Peyer's patch (tissue), 4 donors: ENCODE data around the gene BCL11A. TPM values are rescaled to one million over a fixed set of nuclear protein-coding genes. Genes with fewer than 3 reads are reported as not detected.

Experiments
- DNase-seq, 3 donors: peaks; one replicate each; pipeline ENCODE4 v3.0.0-alpha.2; 2017 to 2019
- H3K27ac ChIP-seq, 4 donors: fragments of 200-600 bp; sonication (generic); one replicate each; pipeline ENCODE4 v1.5.1; 2016 to 2019
- H3K27me3 ChIP-seq, 2 donors: fragments of 200-600 bp; sonication (generic); one replicate each; pipeline ENCODE4 v1.5.1; 2019
- H3K36me3 ChIP-seq, 3 donors: fragments of 200-600 bp; sonication (generic); one replicate each; pipeline ENCODE4 v1.5.1; 2016 to 2019
- H3K4me1 ChIP-seq, 4 donors: fragments of 200-600 bp; sonication (generic); one replicate each; pipeline ENCODE4 v1.5.1; 2016 to 2019
- H3K4me3 ChIP-seq, 4 donors: fragments of 200-600 bp; sonication (generic); 1 replicate in 3 of 4; 2 replicates in 1 of 4; pipeline ENCODE4 v1.5.1; 2016 to 2019; ENCODE audit warnings: mild to moderate bottlenecking in 1 of 4
- H3K9me3 ChIP-seq, 4 donors: fragments of 200-600 bp; sonication (generic); one replicate each; pipeline ENCODE4 v1.5.1; 2016 to 2019; ENCODE audit warnings: mild to moderate bottlenecking in 1 of 4
- POLR2A ChIP-seq, 2 donors: fragments of 450-650 bp; IDR thresholded peaks; one replicate each; pipeline ENCODE4 v1.5.1; 2017; ENCODE audit warnings: antibody characterized with exemption in 2 of 2, mild to moderate bottlenecking in 2 of 2, moderate library complexity in 2 of 2
- total RNA-seq, 4 donors: library from RNA; depleted of rRNA; stranded (reverse); fragments of >200 nt; gene quantifications; one replicate each; pipeline ENCODE4 v1.1.0, GENCODE V29; 2016
- TF ChIP-seq, protein P1 (sequence below), 6 experiments: fragments of 450-650 bp in 4 of 6; fragments of 200-600 bp in 2 of 6; sonication (generic) in 1 of 6; IDR thresholded peaks; one replicate each; pipeline ENCODE4 v1.5.1; 2017 to 2019; ENCODE audit warnings: antibody characterized with exemption in 6 of 6, mild to moderate bottlenecking in 3 of 6, moderate library complexity in 1 of 6

Gene BCL11A
- total RNA-seq, 4 donors from 2014 or later = 35.4 to 94.9 (median 68.8) TPM

DNA sequence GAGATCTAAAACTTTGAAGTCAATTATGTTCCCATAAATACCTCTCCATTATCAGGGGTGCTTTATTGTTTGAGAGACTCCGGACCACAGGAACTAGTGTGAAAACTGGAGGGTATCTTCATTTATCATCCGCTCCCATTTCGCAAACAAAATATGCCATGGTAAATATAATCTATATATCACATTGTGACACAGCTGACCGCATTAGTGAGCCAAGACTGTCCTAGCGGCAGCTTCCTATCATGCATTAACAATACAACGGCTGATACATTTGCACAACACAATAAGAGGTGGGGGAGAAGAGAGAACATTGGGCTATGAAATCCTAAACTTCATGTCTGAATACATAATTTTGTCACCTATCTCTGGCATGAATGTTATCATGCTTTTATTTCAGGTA is 29.5 kb downstream of the BCL11A start:
- H3K27me3 ChIP-seq = no peaks in the 10 kb centered on the region
- no peak overlapping the region for H3K27ac ChIP-seq
- peaks cover 0 to 13% (median 0%) of the 10 kb centered on the region in 4 donors for H3K4me1 ChIP-seq
- no peak overlapping the region for H3K4me3 ChIP-seq
- H3K36me3 ChIP-seq = no peaks in the 10 kb centered on the region
- no peak for TF ChIP-seq POLR2A (IDR thresholded peaks at IDR 0.05)
- TF ChIP-seq, protein P1, sequence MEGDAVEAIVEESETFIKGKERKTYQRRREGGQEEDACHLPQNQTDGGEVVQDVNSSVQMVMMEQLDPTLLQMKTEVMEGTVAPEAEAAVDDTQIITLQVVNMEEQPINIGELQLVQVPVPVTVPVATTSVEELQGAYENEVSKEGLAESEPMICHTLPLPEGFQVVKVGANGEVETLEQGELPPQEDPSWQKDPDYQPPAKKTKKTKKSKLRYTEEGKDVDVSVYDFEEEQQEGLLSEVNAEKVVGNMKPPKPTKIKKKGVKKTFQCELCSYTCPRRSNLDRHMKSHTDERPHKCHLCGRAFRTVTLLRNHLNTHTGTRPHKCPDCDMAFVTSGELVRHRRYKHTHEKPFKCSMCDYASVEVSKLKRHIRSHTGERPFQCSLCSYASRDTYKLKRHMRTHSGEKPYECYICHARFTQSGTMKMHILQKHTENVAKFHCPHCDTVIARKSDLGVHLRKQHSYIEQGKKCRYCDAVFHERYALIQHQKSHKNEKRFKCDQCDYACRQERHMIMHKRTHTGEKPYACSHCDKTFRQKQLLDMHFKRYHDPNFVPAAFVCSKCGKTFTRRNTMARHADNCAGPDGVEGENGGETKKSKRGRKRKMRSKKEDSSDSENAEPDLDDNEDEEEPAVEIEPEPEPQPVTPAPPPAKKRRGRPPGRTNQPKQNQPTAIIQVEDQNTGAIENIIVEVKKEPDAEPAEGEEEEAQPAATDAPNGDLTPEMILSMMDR (IDR thresholded peaks at IDR 0.05) = peak in 2 of 6 experiments; percentile 11 to 16
- no peak for DNase-seq
- H3K9me3 ChIP-seq = no peaks in the 10 kb centered on the region

DNA sequence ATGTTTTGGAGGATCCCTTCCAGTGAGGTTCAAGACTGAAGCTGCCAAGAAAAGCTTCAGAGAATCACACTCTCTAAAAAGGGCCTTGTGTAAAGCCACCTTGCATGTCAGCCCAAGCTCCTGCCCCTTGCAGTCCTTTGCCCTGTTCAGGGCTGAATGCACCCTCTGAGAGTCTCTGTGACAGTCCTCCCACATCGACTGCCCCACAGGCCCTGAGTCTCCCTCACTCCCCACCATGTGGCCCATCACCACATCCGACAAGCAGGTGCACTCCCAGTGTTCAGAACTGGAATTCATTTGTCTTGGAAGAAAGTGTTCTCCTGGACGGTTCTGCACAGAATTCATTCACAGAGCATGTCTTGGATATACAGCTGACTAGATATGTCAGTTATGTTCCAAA is 31.0 kb downstream of the BCL11A start:
- DNase-seq = no peak
- peaks cover 0 to 12% (median 0%) of the 10 kb centered on the region in 4 donors for H3K4me1 ChIP-seq
- H3K36me3 ChIP-seq = no peaks in the 10 kb centered on the region
- H3K4me3 ChIP-seq = no peak overlapping the region
- H3K27me3 ChIP-seq = no peaks in the 10 kb centered on the region
- no peak for TF ChIP-seq POLR2A (IDR thresholded peaks at IDR 0.05)
- TF ChIP-seq, protein P1 (IDR thresholded peaks at IDR 0.05) = no peak
- H3K27ac ChIP-seq = no peak overlapping the region
- no peaks in the 10 kb centered on the region for H3K9me3 ChIP-seq

DNA sequence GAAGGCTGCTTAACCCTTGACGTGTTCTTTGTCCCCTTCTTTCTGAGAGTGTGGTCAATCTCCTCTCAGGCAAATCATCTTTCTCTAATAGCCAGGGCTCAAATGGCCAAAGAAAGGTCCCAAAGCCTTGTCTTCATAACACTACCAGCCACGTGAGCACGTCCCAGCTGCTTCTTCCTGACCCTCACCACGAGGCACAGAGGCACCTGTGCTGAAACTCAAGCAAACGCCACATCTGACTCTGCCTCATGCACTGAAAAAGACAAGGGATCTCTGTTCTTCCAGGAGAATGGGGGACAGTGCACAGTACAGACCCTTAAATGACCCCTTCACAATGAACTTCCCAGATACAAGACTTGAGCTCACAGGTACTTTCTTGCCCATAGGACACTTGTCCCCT is 31.8 kb downstream of the BCL11A start:
- no peaks in the 10 kb centered on the region for H3K9me3 ChIP-seq
- H3K27me3 ChIP-seq = no peaks in the 10 kb centered on the region
- H3K4me3 ChIP-seq = no peak overlapping the region
- no peak for DNase-seq
- H3K27ac ChIP-seq = peak overlapping the region in 1 of 4 donors; percentile 44
- no peaks in the 10 kb centered on the region for H3K36me3 ChIP-seq
- peaks cover 0 to 12% (median 0%) of the 10 kb centered on the region in 4 donors for H3K4me1 ChIP-seq
- TF ChIP-seq, protein P1 (IDR thresholded peaks at IDR 0.05) = no peak
- TF ChIP-seq POLR2A (IDR thresholded peaks at IDR 0.05) = no peak

DNA sequence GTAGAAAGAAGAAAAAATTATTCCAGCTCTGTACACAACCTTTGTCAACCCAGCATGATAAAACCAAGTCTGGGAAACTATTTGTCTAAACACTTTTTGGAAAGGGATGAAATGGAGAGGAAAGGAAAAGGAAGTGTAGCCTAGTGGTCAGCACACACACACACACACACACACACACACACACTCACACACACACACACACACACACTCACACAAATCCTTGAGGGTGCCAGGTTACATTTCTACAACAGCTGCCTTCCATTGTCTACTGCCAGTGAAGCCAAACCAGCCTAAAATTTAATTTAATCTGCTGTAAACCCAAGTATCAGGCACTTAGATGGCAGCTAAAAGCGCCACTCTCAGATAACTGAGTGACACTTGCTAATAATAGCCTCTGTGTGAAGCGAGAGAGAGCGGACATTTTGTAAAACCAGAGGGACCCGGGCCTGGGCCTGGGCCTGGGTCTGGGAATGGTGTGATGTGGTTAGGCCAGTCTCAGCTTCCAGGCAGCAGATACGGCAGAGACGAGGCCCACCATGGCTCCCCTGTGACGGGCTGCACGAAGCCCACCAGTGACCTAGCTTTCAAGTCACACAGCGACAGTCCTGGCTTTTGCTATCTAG is 32.4 kb downstream of the BCL11A start:
- Histone ChIP-seq H3K36me3 (no peaks in the 10 kb centered on the region), H3K27ac (peak overlapping the region in 1 of 4 donors; percentile 44), H3K4me1 (peaks cover 0 to 12% (median 5%) of the 10 kb centered on the region in 4 donors), H3K9me3 (no peaks in the 10 kb centered on the region), H3K4me3 (no peak overlapping the region), H3K27me3 (no peaks in the 10 kb centered on the region)
- no peak for DNase-seq
- TF ChIP-seq POLR2A (IDR thresholded peaks at IDR 0.05) = no peak

DNA sequence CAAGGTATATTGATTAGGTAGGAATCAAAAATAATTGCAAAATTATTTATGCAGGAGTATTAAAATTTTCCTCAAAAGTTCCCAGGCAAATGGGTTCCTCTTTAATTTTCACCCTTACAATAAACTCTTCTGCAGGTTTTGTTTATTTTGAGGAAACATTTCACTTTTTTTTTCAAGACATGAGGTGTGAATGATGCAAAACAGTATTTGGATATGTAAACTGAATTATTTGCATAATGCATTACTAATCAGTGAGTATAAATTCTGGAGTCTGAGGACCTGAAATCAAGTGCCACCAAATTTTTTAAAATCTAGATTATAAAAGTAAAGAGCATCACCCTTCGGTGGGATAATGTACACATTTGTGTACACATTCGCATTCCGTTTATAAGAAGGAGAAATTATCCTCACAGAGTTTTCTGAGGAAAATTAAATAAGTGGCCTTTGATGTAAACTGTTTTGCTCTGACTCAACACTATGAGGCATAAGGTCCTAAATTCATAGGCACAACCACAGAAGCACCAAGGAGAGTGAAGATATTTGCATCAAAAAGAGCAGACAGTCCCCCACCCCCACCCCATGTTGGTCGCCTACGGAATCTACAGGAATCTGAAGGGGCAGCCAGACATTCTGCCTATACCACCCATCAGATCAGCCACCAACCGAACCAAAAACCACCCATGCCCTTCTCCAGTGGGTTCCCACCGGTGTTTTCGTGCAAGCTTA is 33.1 kb downstream of the BCL11A start:
- Histone ChIP-seq H3K4me1 (peaks cover 0 to 19% (median 11%) of the 10 kb centered on the region in 4 donors), H3K36me3 (no peaks in the 10 kb centered on the region), H3K27ac (peak overlapping the region in 1 of 4 donors; percentile 44), H3K27me3 (no peaks in the 10 kb centered on the region), H3K9me3 (no peaks in the 10 kb centered on the region), H3K4me3 (no peak overlapping the region)
- DNase-seq = no peak
- TF ChIP-seq, protein P1 (IDR thresholded peaks at IDR 0.05) = no peak
- TF ChIP-seq POLR2A (IDR thresholded peaks at IDR 0.05) = no peak

DNA sequence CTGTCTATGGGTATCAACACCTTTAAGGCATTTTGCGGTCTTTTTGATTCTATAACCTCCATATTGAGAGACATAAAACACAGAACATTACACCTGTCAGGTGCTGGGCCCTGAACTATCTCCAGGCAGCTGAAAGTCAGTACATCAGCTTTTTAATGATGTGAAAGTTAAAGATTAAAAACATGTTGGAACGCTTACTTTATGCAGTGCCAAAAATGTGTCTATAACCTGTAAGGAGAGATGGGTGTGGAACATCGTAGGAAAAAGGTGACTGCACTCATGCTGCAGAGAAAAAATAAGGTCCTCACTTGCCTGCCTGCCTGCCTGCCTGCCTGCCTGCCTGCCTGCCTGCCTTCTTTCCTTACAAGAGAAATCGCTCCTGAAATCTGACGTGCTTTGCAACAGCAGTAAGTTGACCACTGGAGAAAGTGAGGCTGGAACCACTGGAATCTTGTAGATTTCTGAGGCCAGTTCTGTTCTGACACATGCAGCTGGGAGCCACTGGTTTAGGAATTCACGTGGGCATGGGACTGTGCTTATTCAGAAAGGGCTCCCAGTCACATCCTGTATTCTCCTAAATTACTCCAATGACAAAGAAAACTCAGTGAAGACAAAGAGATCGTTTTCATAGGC is 34.1 kb downstream of the BCL11A start:
- Histone ChIP-seq H3K36me3 (no peaks in the 10 kb centered on the region), H3K4me3 (no peak overlapping the region), H3K9me3 (no peaks in the 10 kb centered on the region), H3K4me1 (peaks cover 0 to 28% (median 15%) of the 10 kb centered on the region in 4 donors), H3K27me3 (no peaks in the 10 kb centered on the region), H3K27ac (peak overlapping the region in 1 of 4 donors; percentile 18)
- DNase-seq = no peak
- TF ChIP-seq, protein P1 (IDR thresholded peaks at IDR 0.05) = no peak
- TF ChIP-seq POLR2A (IDR thresholded peaks at IDR 0.05) = no peak
